ENCODE measurements around the gene PRTN3.
"Not testable (repeated sequence)": the region's sequence is repeated elsewhere in the genome, so short reads cannot be mapped to it uniquely, and the experiment has no call there.

Gene PRTN3

GRCh38 chr19:815079-815774 is 25.6 kb upstream of the PRTN3 start:
- DNase-seq (ENCODE audit: extremely low read depth in 1 of 2, low read depth in 1 of 2), result no peak

DNA sequence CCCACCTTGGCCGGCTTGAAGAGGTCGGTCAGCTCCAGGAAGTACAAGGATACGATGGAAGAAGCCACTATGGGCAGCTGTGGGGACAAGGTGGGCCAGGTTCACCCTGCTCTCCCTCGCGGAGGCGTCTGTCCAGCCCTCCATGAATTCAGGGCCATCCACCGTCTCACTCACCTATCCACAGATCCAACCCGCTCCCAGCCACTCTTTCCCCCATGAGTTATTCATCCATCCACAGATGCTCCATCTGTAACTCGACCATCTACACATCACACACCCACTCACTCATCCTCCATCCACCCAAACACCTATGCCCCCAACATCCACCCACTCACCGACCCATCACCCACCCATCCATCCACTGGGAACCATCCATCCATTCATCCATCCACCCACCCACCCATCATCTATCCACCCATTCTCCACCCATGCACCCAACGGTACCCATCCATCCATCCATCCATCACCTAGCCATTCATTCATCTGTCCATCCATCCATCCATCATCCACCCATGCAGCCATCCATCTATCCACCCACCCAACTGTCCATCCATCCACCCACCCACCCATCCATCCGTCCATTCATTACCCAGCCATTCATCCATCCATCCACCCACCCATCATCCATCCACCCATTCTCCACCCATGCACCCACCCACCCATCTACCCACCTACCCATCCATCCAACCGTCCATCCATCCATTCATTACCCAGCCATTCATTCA is 24.9 kb upstream of the PRTN3 start:
- no peak for DNase-seq (ENCODE audit: extremely low read depth in 1 of 2, low read depth in 1 of 2)

GRCh38 chr19:816500-816857 is 24.3 kb upstream of the PRTN3 start:
- DNase-seq (ENCODE audit: extremely low read depth in 1 of 2, low read depth in 1 of 2), result no peak

DNA sequence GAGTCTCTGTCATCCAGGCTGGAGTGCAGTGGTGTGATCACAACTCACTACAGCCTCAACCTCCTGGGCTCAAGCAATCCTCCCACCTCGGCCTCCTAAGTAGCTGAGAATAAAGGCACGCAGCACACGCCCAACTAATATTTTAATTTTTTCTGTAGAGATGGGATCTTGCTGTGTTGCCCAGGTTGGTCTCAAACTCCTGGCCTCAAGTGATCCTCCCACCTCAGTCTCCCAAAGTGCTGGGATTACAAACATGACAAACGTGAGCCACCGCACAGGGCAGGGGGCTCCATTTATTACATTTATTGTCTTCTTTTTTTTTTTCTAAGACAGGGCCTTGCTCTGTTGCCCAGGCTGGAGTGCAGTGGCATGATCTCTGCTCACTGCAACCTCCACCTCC is 20.6 kb upstream of the PRTN3 start:
- DNase-seq (ENCODE audit: extremely low read depth in 1 of 2, low read depth in 1 of 2), result not testable (repeated sequence)

- DNase-seq (ENCODE audit: extremely low read depth in 1 of 2, low read depth in 1 of 2), result no peak
These were observed 19.5 kb upstream of the PRTN3 start for GRCh38 chr19:821231-821824.

GRCh38 chr19:821825-822503 is 18.8 kb upstream of the PRTN3 start, which contains the start of gene PLPPR3:
PLPPR3 (minus strand) TSS chr19:821955; CDS start chr19:821559, 396 bp downstream.
- no peak for DNase-seq (ENCODE audit: extremely low read depth in 1 of 2, low read depth in 1 of 2)

- no peak for DNase-seq (ENCODE audit: extremely low read depth in 1 of 2, low read depth in 1 of 2)
These were observed 17.2 kb upstream of the PRTN3 start for GRCh38 chr19:823565-824121.

DNA sequence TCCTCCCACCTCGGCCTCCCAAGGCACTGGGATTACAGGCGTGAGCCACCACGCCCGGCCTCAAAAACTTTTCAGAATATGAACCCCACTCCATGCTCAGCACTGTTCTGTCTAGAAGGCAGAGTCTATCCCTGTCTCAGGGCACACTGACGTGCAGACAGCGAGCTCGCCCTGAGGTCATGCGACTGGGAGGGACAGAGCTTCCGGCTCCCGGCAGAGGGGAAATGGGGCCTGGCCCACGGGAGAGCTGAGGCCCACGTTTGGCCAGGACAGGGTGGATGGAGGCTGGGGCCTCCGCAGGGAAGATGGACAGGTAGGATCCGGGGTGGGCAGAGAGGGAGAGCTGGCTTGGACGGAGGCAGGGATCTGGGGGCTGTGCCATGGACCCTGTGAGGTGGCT is 15.9 kb upstream of the PRTN3 start:
- DNase-seq (ENCODE audit: extremely low read depth in 1 of 2, low read depth in 1 of 2), result no peak

DNA sequence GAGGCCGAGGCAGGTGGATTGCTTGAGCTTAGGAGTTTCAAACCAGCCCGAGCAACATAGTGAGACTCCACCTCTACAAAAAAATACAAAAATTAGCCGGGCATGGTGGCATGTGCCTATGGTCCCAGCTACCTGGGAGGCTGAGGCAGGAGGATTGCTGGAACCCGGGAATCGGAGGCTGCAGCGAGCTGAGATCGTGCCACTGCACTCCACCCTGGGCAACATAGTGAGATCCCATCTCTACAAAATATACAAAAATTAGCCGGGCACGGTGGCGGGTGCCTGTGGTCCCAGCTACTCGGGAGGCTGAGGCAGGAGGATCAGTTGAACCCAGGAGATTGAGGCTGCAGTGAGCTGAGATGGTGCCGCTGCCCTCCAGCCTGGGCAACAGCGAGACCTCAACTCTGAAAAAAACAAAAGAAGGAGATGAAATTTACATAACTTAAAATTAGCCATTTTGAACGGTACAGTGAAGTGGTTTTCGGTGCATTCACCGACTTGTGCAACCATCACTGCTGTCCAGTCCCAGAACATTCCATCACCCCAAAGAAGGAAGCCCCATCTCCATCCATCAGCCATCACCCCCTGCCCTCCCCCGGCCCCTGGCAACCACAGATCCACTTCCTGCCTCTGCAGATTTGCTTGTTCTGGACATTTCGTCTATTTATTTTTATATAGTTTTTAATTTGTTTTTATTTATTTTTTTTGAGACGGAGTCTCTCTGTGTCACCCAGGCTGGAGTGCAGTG is 14.7 kb upstream of the PRTN3 start:
- no peak for DNase-seq (ENCODE audit: extremely low read depth in 1 of 2, low read depth in 1 of 2)

GRCh38 chr19:827314-827709 is 13.5 kb upstream of the PRTN3 start:
- no peak for DNase-seq (ENCODE audit: extremely low read depth in 1 of 2, low read depth in 1 of 2)

GRCh38 chr19:827710-828321 is 13.0 kb upstream of the PRTN3 start, which contains the start of gene AZU1:
AZU1 (plus strand) TSS chr19:827837; CDS start chr19:827847, 10 bp downstream.
- no peak for DNase-seq (ENCODE audit: extremely low read depth in 1 of 2, low read depth in 1 of 2)

GRCh38 chr19:829129-829758 is 11.6 kb upstream of the PRTN3 start:
- no peak for DNase-seq (ENCODE audit: extremely low read depth in 1 of 2, low read depth in 1 of 2)

DNA sequence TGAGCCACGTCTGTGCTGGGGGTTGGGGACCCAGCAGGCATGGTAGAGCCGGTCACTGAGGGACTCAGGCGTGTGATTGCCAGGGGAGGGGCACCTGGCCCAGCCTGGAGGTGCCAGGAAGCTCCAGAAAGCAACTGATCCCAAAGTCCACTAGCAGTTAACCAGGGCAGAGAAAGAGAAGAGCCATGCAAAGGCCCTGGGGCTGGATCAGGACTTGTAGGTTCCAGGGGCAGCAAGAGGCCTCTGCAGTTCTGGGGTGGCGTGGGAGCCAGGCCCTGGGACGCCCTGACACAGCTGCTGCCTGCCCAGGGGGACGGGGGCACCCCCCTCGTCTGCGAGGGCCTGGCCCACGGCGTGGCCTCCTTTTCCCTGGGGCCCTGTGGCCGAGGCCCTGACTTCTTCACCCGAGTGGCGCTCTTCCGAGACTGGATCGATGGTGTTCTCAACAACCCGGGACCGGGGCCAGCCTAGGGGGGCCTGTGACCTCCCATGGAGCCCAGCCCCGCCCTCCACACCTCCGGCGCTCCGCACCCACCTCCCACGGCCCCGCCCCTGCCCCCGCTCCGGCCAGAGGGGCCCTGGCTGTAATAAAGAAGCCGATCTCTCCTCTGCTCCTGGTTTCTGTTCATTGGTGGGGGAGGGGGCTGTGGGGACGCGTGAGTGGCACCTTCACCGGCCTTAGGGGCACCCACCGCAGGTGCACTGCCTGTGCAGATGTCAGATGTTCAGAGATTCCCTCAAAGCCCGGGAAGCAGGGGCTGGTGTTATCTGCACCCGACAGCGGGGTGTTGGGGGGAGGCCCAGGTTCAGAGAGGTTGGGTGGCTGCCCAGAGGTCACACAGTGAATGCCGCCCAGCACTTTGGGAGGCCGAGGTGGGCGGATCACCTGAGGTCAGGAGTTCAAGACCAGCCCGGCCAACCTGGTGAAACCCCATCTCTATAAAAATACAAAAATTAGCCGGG is 9.1 kb upstream of the PRTN3 start:
- DNase-seq (ENCODE audit: extremely low read depth in 1 of 2, low read depth in 1 of 2), result no peak

GRCh38 chr19:834216-834615 is 6.6 kb upstream of the PRTN3 start:
- no peak for DNase-seq (ENCODE audit: extremely low read depth in 1 of 2, low read depth in 1 of 2)

- no peak for DNase-seq (ENCODE audit: extremely low read depth in 1 of 2, low read depth in 1 of 2)
These were observed 5.5 kb upstream of the PRTN3 start for GRCh38 chr19:835210-835810.

DNA sequence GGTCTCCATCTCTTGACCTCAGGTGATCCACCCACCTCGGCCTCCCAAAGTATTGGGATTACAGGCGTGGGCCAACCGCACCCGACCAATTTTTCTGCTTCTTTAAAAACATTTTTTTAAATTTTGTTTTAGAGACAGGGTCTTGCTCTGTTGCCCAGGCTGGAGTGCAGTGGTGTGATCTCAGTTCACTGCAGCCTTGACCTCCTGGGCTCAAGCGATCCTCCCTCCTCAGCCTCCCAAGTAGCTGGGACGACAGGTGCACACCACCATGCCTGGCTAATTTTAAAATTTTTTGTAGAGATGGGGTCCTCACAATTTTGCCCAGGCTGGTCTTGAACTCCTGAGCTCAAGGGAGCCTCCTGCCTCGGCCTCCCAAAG is 2.0 kb downstream of the PRTN3 start:
- not testable (repeated sequence) for DNase-seq (ENCODE audit: extremely low read depth in 1 of 2, low read depth in 1 of 2)

GRCh38 chr19:843180-843835 is 2.5 kb downstream of the PRTN3 start:
- no peak for DNase-seq (ENCODE audit: extremely low read depth in 1 of 2, low read depth in 1 of 2)

All from activated CD8-positive, alpha-beta memory T cell treated with anti-CD3 and anti-CD28 coated beads for 1 hour (primary cell).